Erythroblast (primary cell): Measurements from ENCODE around the gene DRC3.

ENCODE experiments used
- DNase-seq, 2 experiments: peaks; one replicate each; lab custom pipeline; 2025; lab: John Stamatoyannopoulos, UW
- GATA1 ChIP-seq: IDR thresholded peaks from 2 replicates; pipeline ENCODE4 v1.6.1; 2011; ENCODE audit warnings: low read depth, mild to moderate bottlenecking, control low read depth, low read length, moderate library complexity
- POLR2A ChIP-seq: IDR thresholded peaks from 2 replicates; pipeline ENCODE4 v1.6.1; 2011; ENCODE audit warnings: mild to moderate bottlenecking, low read length

The DRC3 gene

GRCh38 chr17:18025945-18026776 is 53.5 kb downstream of the DRC3 start:
- no peak for DNase-seq

DNA sequence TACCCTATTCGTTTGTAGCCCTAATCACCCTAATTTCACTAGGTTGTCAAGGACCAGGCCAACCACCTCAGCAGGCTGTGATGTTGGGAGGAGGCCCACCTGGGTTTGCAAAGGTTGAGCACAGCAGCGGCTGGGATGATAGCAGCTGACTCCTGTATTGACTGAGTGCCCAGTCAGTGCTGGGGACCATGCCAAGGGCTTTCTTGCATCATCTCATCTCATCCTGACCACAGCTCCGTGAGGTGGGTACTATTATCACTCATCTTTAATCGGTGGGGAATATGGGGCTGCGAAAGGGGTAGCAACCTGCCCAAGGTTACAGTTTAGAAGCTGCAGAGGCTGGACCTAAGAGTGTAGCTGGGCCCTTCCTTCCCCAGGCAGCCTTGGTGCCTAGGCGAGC is 54.6 kb downstream of the DRC3 start:
- TF ChIP-seq GATA1 (no peak), POLR2A (no peak)
- DNase-seq: no peak

More at GRCh38 chr17:18025945-18026776, 53.5 kb downstream of the DRC3 start:
- TF ChIP-seq POLR2A (no peak), GATA1 (no peak)

GRCh38 chr17:18028114-18028951 is 55.7 kb downstream of the DRC3 start:
- no peak for TF ChIP-seq POLR2A
- no peak for TF ChIP-seq GATA1
- no peak for DNase-seq

DNA sequence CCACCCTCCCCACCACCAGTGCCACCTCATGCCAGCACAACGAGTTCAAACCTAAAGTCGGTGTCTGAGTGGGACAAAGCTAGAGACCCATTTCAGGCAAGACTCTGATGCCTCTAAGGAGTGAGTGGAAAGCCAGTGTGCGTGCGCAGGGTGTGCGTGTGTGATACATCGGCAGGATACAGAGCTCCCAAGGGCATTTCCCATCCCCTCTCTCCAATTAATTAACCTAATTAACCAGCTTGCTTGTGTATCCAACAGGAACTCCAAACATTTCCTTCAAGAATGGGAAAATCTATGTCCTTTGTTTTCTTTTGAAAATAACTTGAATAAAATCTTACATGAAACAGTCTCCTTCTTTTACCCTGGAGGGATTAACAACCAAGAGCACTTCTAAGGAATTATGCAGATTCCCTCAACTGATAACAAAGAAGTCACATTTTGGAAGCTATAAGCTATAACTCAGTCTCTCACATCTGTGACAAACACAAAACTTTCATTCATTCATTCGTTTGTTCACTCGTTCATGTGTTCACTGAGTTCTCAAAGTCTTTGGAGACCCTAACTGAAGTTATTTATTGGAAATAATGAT is 56.4 kb downstream of the DRC3 start:
- no peak for DNase-seq
- TF ChIP-seq POLR2A (no peak), GATA1 (no peak)

DNA sequence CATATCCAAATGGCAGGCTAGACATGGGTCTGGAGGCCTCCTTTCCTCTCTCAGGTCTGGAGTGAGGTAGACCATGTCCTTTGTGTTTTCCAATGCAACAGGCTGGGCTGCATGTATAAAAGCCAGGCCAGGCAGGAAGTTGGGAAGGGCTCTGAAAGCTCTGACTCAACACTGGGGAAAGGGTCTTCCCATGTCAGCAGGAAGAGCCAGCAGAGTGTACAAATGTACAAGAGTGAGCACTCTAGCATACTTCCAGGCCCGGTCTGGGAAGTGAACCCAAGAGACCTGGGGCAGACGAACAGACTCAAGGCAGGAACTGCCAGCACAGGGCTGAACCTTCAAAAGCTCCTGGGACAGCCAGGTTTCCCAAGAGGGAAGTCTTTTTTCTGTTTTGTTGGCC is 59.3 kb downstream of the DRC3 start:
- no peak for DNase-seq
- TF ChIP-seq GATA1: no peak
- TF ChIP-seq POLR2A: no peak

- DNase-seq: peak; percentile 84 to 85
- TF ChIP-seq GATA1 (no peak), POLR2A (no peak)
These were observed 60.9 kb downstream of the DRC3 start for GRCh38 chr17:18033442-18034099.

- DNase-seq: peak; percentile 65 to 93
- TF ChIP-seq POLR2A (no peak), GATA1 (no peak)
These were observed 63.0 kb downstream of the DRC3 start for GRCh38 chr17:18035704-18036103.

- TF ChIP-seq GATA1: no peak
- no peak for TF ChIP-seq POLR2A
- DNase-seq: peak in 1 of 2 experiments; percentile 34
These were observed 64.8 kb downstream of the DRC3 start for GRCh38 chr17:18037486-18037885.

DNA sequence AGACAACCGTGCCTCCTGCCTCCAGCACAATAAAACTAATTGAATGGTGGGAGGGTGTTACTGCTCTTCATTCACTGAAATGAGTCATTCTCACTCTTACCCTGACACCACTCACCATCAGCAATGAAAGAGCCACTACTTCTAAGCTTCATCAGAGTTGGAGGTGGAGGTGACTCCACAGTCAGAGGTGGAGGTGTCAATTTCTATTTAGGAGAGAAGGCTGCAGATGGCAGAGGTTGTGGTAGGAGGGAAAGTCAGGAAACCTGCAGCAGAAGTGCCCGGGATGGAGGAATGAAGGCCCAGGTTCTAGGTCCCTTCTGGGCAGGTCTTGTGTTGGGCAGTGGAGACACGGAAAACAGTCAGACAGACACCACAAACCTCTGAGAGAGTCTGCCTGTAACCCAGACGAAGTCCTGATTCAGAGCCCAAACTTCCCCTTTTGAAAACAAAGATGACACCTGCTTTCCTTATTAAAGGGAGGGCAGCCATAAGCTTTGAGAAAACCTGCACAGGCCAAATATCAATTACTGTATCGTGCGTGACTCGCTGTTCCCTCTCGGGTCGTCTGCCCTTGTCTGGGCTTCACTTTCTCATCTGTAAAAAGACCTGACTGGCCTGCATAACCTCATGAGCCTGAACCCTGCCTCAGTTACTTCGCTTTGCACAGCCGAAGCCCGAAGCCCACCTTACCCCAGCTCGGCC is 65.6 kb downstream of the DRC3 start:
- peak in 1 of 2 experiments; percentile 50 for DNase-seq
- no peak for TF ChIP-seq GATA1
- TF ChIP-seq POLR2A: no peak

GRCh38 chr17:18038861-18039534 is 66.3 kb downstream of the DRC3 start, which contains the start of the genes ATPAF2 and GID4:
TSS of gene ATPAF2 (minus strand) at chr17:18039168. CDS start at chr17:18039013, 155 bp downstream.
TSS of gene GID4 (plus strand) at chr17:18039408. CDS start at chr17:18039465, 57 bp downstream.
- peak; percentile 100 for DNase-seq
- TF ChIP-seq GATA1 (no peak), POLR2A (peak; percentile 70)

DNA sequence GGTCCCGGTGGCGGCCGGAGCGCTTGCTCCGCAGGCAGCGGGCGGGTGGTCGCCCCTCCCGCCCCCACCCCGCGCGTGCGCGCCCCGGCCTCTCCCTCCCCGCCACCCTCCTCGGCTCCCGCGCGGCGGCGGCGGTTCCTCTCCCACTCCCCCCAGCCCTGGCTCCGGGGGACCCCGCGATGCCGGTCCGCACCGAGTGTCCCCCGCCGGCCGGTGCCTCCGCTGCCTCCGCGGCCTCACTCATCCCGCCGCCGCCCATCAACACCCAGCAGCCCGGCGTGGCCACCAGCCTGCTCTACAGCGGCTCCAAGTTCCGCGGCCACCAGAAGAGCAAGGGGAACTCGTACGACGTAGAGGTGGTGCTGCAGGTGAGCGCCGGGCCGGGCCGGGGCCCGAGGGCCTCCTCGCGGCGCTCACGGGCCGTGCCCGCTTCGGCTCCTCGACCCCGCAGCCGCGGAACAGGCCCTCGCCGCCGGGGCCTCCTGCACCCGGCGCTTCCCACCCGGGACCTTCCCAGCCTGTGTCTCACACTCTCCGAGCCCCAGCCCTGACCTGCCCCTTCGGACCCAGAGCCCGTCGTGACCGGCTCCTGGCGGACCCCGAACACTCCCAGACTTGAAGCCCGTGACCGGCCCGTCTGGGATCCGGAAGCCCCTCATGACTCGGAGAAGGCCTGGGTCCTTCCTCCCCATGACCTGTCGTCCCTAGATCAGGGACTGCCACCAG is 67.0 kb downstream of the DRC3 start:
- TF ChIP-seq POLR2A: no peak
- TF ChIP-seq GATA1: no peak
- peak; percentile 74 to 82 for DNase-seq
